Mesendoderm (in vitro differentiated cells): ENCODE measurements around the gene SPG7.

Source experiments
- DNase-seq: peaks from one replicate; pipeline ENCODE4 v3.0.0; 2013
- H2AK5ac ChIP-seq: 2 replicates; pipeline ENCODE4 v1.6.1; 2013; ENCODE audit warnings: low read length, inconsistent platforms
- H2BK120ac ChIP-seq: 2 replicates; pipeline ENCODE4 v1.6.1; 2013; ENCODE audit warnings: low read depth, mild to moderate bottlenecking, low read length, moderate library complexity, mixed read lengths
- H2BK15ac ChIP-seq: replicated peaks from 2 replicates; pipeline ENCODE4 v1.6.1; 2013; ENCODE audit warnings: low read depth, mild to moderate bottlenecking, moderate library complexity
- H2BK5ac ChIP-seq: 2 replicates; pipeline ENCODE4 v1.6.1; 2013; ENCODE audit warnings: low read length, inconsistent platforms
- H3K18ac ChIP-seq: 2 replicates; pipeline ENCODE4 v1.6.1; 2013; ENCODE audit warnings: mild to moderate bottlenecking, low read length, mixed read lengths
- H3K23ac ChIP-seq: one replicate; pipeline ENCODE4 v1.6.1; 2013; ENCODE audit warnings: low read length
- H3K27ac ChIP-seq: 2 replicates; pipeline ENCODE4 v1.5.1; 2013; ENCODE audit warnings: low read depth, mild to moderate bottlenecking, inconsistent platforms, low read length, moderate library complexity
- H3K27me3 ChIP-seq: 2 replicates; pipeline ENCODE4 v1.6.1; 2013; ENCODE audit warnings: low read length, control low read depth, mild to moderate bottlenecking, inconsistent platforms; ENCODE audit not compliant: insufficient read depth, poor library complexity
- H3K36me3 ChIP-seq: 2 replicates; pipeline ENCODE4 v1.6.1; 2013; ENCODE audit warnings: low read length, inconsistent platforms; ENCODE audit not compliant: control insufficient read depth, insufficient read depth
- H3K4ac ChIP-seq: one replicate; pipeline ENCODE4 v1.6.1; 2013; ENCODE audit warnings: low read depth, mild to moderate bottlenecking, low read length, moderate library complexity
- H3K4me1 ChIP-seq: 2 replicates; pipeline ENCODE4 v1.6.1; 2013; ENCODE audit warnings: low read depth, low read length, inconsistent platforms; ENCODE audit not compliant: control insufficient read depth
- H3K4me2 ChIP-seq: 2 replicates; pipeline ENCODE4 v1.6.1; 2013; ENCODE audit warnings: low read length
- H3K4me3 ChIP-seq: 2 replicates; pipeline ENCODE4 v1.5.1; 2013; ENCODE audit warnings: mild to moderate bottlenecking, low read length
- H3K56ac ChIP-seq: one replicate; pipeline ENCODE4 v1.6.1; 2013; ENCODE audit warnings: low read length
- H3K79me1 ChIP-seq: 2 replicates; pipeline ENCODE4 v1.6.1; 2013; ENCODE audit warnings: low read length, inconsistent platforms
- H3K79me2 ChIP-seq: 2 replicates; pipeline ENCODE4 v1.6.1; 2013; ENCODE audit warnings: mild to moderate bottlenecking, low read length; ENCODE audit not compliant: control insufficient read depth, insufficient read depth
- H3K9ac ChIP-seq: 2 replicates; pipeline ENCODE4 v1.6.1; 2013; ENCODE audit warnings: low read length, inconsistent platforms
- H4K5ac ChIP-seq: one replicate; pipeline ENCODE4 v1.6.1; 2013; ENCODE audit warnings: low read length
- H4K8ac ChIP-seq: one replicate; pipeline ENCODE4 v1.6.1; 2013; ENCODE audit warnings: low read depth, mild to moderate bottlenecking, control low read depth, low read length, moderate library complexity
- WGBS: extraction: QIAGEN DNeasy Blood & Tissue Kit; methylation state at CpG from one replicate; pipeline ENCODE4 v1.1.7; 2013; ENCODE audit warnings: low lambda C conversion rate, missing lambda C conversion rate; ENCODE audit not compliant: insufficient coverage; ENCODE audit errors: extremely low coverage; 5-methylcytosine and 5-hydroxymethylcytosine counted together

Gene SPG7

GRCh38 chr16:89549007-89549700 lies 41.0 kb downstream of the SPG7 start:
- no peak overlapping the region for H3K56ac ChIP-seq
- no CpG with 5 or more reads among the region's 10 CpGs for WGBS
- H2AK5ac ChIP-seq, result no peak overlapping the region
- H3K23ac ChIP-seq, result no peak overlapping the region
- no peak overlapping the region for H2BK15ac ChIP-seq
- no peak overlapping the region for H4K8ac ChIP-seq
- DNase-seq, result no peak
- no peak overlapping the region for H2BK120ac ChIP-seq
- no peak overlapping the region for H2BK5ac ChIP-seq
- no peak overlapping the region for H3K18ac ChIP-seq
- no peak overlapping the region for H4K5ac ChIP-seq
- H3K27ac ChIP-seq, result no peak overlapping the region
- H3K36me3 ChIP-seq, result peaks cover 15% of the 10 kb centered on the region
- no peak overlapping the region for H3K4ac ChIP-seq
- no peaks in the 10 kb centered on the region for H3K4me1 ChIP-seq
- H3K4me2 ChIP-seq, result no peak overlapping the region
- H3K4me3 ChIP-seq, result no peak overlapping the region
- no peaks in the 10 kb centered on the region for H3K79me2 ChIP-seq
- no peak overlapping the region for H3K9ac ChIP-seq
- H3K79me1 ChIP-seq, result no peaks in the 10 kb centered on the region
- no peaks in the 10 kb centered on the region for H3K27me3 ChIP-seq

GRCh38 chr16:89550421-89551007 lies 42.3 kb downstream of the SPG7 start:
- Histone ChIP-seq H3K23ac (no peak overlapping the region), H3K9ac (no peak overlapping the region), H3K4ac (no peak overlapping the region), H3K56ac (no peak overlapping the region), H3K4me3 (no peak overlapping the region), H3K4me2 (no peak overlapping the region), H3K79me2 (no peaks in the 10 kb centered on the region), H2BK5ac (no peak overlapping the region), H3K27ac (no peak overlapping the region), H2BK15ac (no peak overlapping the region), H2AK5ac (no peak overlapping the region), H3K79me1 (no peaks in the 10 kb centered on the region), H3K4me1 (no peaks in the 10 kb centered on the region), H2BK120ac (no peak overlapping the region), H4K5ac (no peak overlapping the region), H3K36me3 (peaks cover 14% of the 10 kb centered on the region), H3K18ac (no peak overlapping the region), H4K8ac (no peak overlapping the region), H3K27me3 (no peaks in the 10 kb centered on the region)
- no CpG with 5 or more reads among the region's 22 CpGs for WGBS
- DNase-seq, result no peak

GRCh38 chr16:89552329-89552728 lies 44.1 kb downstream of the SPG7 start:
- H3K79me2 ChIP-seq, result no peaks in the 10 kb centered on the region
- no CpG with 5 or more reads among the region's 22 CpGs for WGBS
- no peak for DNase-seq
- H3K79me1 ChIP-seq, result no peaks in the 10 kb centered on the region
- H3K27me3 ChIP-seq, result no peaks in the 10 kb centered on the region
- H2AK5ac ChIP-seq, result no peak overlapping the region
- no peak overlapping the region for H2BK120ac ChIP-seq
- H3K9ac ChIP-seq, result no peak overlapping the region
- no peak overlapping the region for H2BK15ac ChIP-seq
- no peak overlapping the region for H4K5ac ChIP-seq
- peaks cover 16% of the 10 kb centered on the region for H3K36me3 ChIP-seq
- H3K4ac ChIP-seq, result no peak overlapping the region
- H3K27ac ChIP-seq, result no peak overlapping the region
- H4K8ac ChIP-seq, result no peak overlapping the region
- no peak overlapping the region for H3K18ac ChIP-seq
- H3K4me1 ChIP-seq, result no peaks in the 10 kb centered on the region
- H3K4me2 ChIP-seq, result no peak overlapping the region
- no peak overlapping the region for H2BK5ac ChIP-seq
- no peak overlapping the region for H3K4me3 ChIP-seq
- H3K23ac ChIP-seq, result no peak overlapping the region
- H3K56ac ChIP-seq, result no peak overlapping the region

- no peak overlapping the region for H4K8ac ChIP-seq
- H3K27me3 ChIP-seq, result no peaks in the 10 kb centered on the region
- no peak overlapping the region for H3K27ac ChIP-seq
- H3K79me2 ChIP-seq, result no peaks in the 10 kb centered on the region
- no peak overlapping the region for H4K5ac ChIP-seq
- no peak overlapping the region for H2BK120ac ChIP-seq
- no peak overlapping the region for H3K9ac ChIP-seq
- no peak overlapping the region for H2BK15ac ChIP-seq
- no peak overlapping the region for H3K56ac ChIP-seq
- no peak overlapping the region for H3K4me2 ChIP-seq
- no peak overlapping the region for H3K18ac ChIP-seq
- H3K4me1 ChIP-seq, result no peaks in the 10 kb centered on the region
- peaks cover 15% of the 10 kb centered on the region for H3K36me3 ChIP-seq
- no peak overlapping the region for H3K23ac ChIP-seq
- H2BK5ac ChIP-seq, result no peak overlapping the region
- no peak for DNase-seq
- no peak overlapping the region for H3K4ac ChIP-seq
- no peaks in the 10 kb centered on the region for H3K79me1 ChIP-seq
- WGBS, result no CpG with 5 or more reads among the region's 13 CpGs
- no peak overlapping the region for H3K4me3 ChIP-seq
- H2AK5ac ChIP-seq, result no peak overlapping the region
Observed at GRCh38 chr16:89552913-89553312, 44.7 kb downstream of the SPG7 start.

- Histone ChIP-seq H2BK15ac (no peak overlapping the region), H3K79me2 (no peaks in the 10 kb centered on the region), H2BK5ac (no peak overlapping the region), H3K4me2 (no peak overlapping the region), H3K27ac (no peak overlapping the region), H2BK120ac (no peak overlapping the region), H3K4ac (no peak overlapping the region), H3K36me3 (peaks cover 12% of the 10 kb centered on the region), H4K5ac (no peak overlapping the region), H3K79me1 (no peaks in the 10 kb centered on the region), H3K23ac (no peak overlapping the region), H3K18ac (no peak overlapping the region), H3K4me1 (no peaks in the 10 kb centered on the region), H4K8ac (no peak overlapping the region), H3K4me3 (no peak overlapping the region), H3K9ac (no peak overlapping the region), H3K27me3 (no peaks in the 10 kb centered on the region), H3K56ac (no peak overlapping the region), H2AK5ac (no peak overlapping the region)
- WGBS, result no CpG with 5 or more reads among the region's 18 CpGs
- no peak for DNase-seq
Observed at GRCh38 chr16:89553733-89554132, 45.5 kb downstream of the SPG7 start.

- no peak overlapping the region for H3K4me2 ChIP-seq
Observed at GRCh38 chr16:89554343-89554742, 46.1 kb downstream of the SPG7 start.

More at GRCh38 chr16:89554343-89554742, 46.1 kb downstream of the SPG7 start:
- Histone ChIP-seq H3K23ac (no peak overlapping the region), H2BK5ac (no peak overlapping the region), H3K79me1 (no peaks in the 10 kb centered on the region), H4K5ac (no peak overlapping the region), H3K18ac (no peak overlapping the region), H3K79me2 (no peaks in the 10 kb centered on the region), H2BK120ac (no peak overlapping the region), H3K4me1 (no peaks in the 10 kb centered on the region), H3K4me3 (no peak overlapping the region), H3K36me3 (peaks cover 11% of the 10 kb centered on the region), H3K27me3 (no peaks in the 10 kb centered on the region), H2AK5ac (no peak overlapping the region), H3K9ac (no peak overlapping the region), H2BK15ac (no peak overlapping the region), H3K4ac (no peak overlapping the region), H3K56ac (no peak overlapping the region), H3K27ac (no peak overlapping the region), H4K8ac (no peak overlapping the region)
- WGBS, result no CpG with 5 or more reads among the region's 12 CpGs
- DNase-seq, result no peak
